H9 (cell line): ENCODE measurements around the gene EMP3. TPM values are rescaled to one million over a fixed set of nuclear protein-coding genes. Genes with fewer than 3 reads are reported as not detected.

Experiments used
- DNase-seq: peaks from one replicate; pipeline ENCODE4 v3.0.0-alpha.2; 2017
- H2AFZ ChIP-seq: one replicate; pipeline ENCODE4 v1.6.1; 2013; ENCODE audit warnings: mild to moderate bottlenecking, low read length, control low read depth, moderate library complexity
- H2AK5ac ChIP-seq: 2 replicates; pipeline ENCODE4 v1.6.1; 2013; ENCODE audit warnings: low read length, control low read depth, mixed read lengths; ENCODE audit not compliant: insufficient read length
- H2BK120ac ChIP-seq: one replicate; pipeline ENCODE4 v1.6.1; 2013; ENCODE audit warnings: low read depth, mild to moderate bottlenecking, low read length, control low read depth, inconsistent platforms; ENCODE audit not compliant: poor library complexity, severe bottlenecking
- H2BK12ac ChIP-seq: 2 replicates; pipeline ENCODE4 v1.6.1; 2013; ENCODE audit warnings: low read length, control low read depth, mixed read lengths, low read depth; ENCODE audit not compliant: insufficient read length
- H2BK15ac ChIP-seq: 2 replicates; pipeline ENCODE4 v1.6.1; 2013; ENCODE audit warnings: low read depth, low read length, control low read depth
- H2BK20ac ChIP-seq: one replicate; pipeline ENCODE4 v1.6.1; 2013; ENCODE audit warnings: low read depth, mild to moderate bottlenecking, low read length, control low read depth, inconsistent platforms; ENCODE audit not compliant: poor library complexity, severe bottlenecking
- H2BK5ac ChIP-seq: 2 replicates; pipeline ENCODE4 v1.6.1; 2013; ENCODE audit warnings: low read length, control low read depth, mixed read lengths; ENCODE audit not compliant: insufficient read length
- H3K14ac ChIP-seq: 2 replicates; pipeline ENCODE4 v1.6.1; 2013; ENCODE audit warnings: low read length, control low read depth; ENCODE audit not compliant: insufficient read depth
- H3K18ac ChIP-seq: 2 replicates; pipeline ENCODE4 v1.6.1; 2013; ENCODE audit warnings: low read depth, mild to moderate bottlenecking, mixed read lengths, low read length, control low read depth; ENCODE audit not compliant: insufficient read length
- H3K23ac ChIP-seq: 2 replicates; pipeline ENCODE4 v1.6.1; 2013; ENCODE audit warnings: low read length, control low read depth, mixed read lengths, low read depth; ENCODE audit not compliant: insufficient read length
- H3K23me2 ChIP-seq: 2 replicates; pipeline ENCODE4 v1.6.1; 2013; ENCODE audit warnings: low read depth, mild to moderate bottlenecking, mixed read lengths, low read length, control low read depth; ENCODE audit not compliant: insufficient read length, poor library complexity, severe bottlenecking
- H3K27ac ChIP-seq: 2 replicates; pipeline ENCODE4 v1.5.1; 2013; ENCODE audit warnings: low read length, control low read depth, mixed read lengths, low read depth; ENCODE audit not compliant: insufficient read length
- H3K27me3 ChIP-seq: 2 replicates; pipeline ENCODE4 v1.6.1; 2013; ENCODE audit warnings: low read length, control low read depth, inconsistent platforms; ENCODE audit not compliant: insufficient read depth
- H3K4ac ChIP-seq: 2 replicates; pipeline ENCODE4 v1.6.1; 2013; ENCODE audit warnings: low read depth, mild to moderate bottlenecking, control low read depth, inconsistent platforms, low read length, moderate library complexity
- H3K4me1 ChIP-seq: 2 replicates; pipeline ENCODE4 v1.6.1; 2013; ENCODE audit warnings: low read length, control low read depth, inconsistent platforms; ENCODE audit not compliant: insufficient read depth
- H3K4me2 ChIP-seq: 2 replicates; pipeline ENCODE4 v1.6.1; 2013; ENCODE audit warnings: low read length, control low read depth, mixed read lengths; ENCODE audit not compliant: insufficient read length, insufficient read depth
- H3K56ac ChIP-seq: 2 replicates; pipeline ENCODE4 v1.6.1; 2013; ENCODE audit warnings: low read depth, mild to moderate bottlenecking, mixed read lengths, low read length, control low read depth; ENCODE audit not compliant: insufficient read length
- H3K79me1 ChIP-seq: 2 replicates; pipeline ENCODE4 v1.6.1; 2013; ENCODE audit warnings: low read depth, mild to moderate bottlenecking, moderate library complexity, low read length, control low read depth, inconsistent platforms; ENCODE audit not compliant: insufficient read depth, poor library complexity, severe bottlenecking
- H3K79me2 ChIP-seq: 2 replicates; pipeline ENCODE4 v1.6.1; 2013; ENCODE audit warnings: low read length, control low read depth, inconsistent platforms; ENCODE audit not compliant: insufficient read depth
- H3K9ac ChIP-seq: 2 replicates; pipeline ENCODE4 v1.6.1; 2013; ENCODE audit warnings: low read length, control low read depth, mixed read lengths; ENCODE audit not compliant: insufficient read length; ENCODE audit errors: extremely low read depth
- H3K9me3 ChIP-seq: one replicate; pipeline ENCODE4 v1.6.1; 2013; ENCODE audit warnings: low read depth, low read length, inconsistent platforms; ENCODE audit not compliant: control insufficient read depth
- H3T11ph ChIP-seq: one replicate; pipeline ENCODE4 v1.6.1; 2013; ENCODE audit warnings: mild to moderate bottlenecking, low read length, control low read depth, inconsistent platforms
- H4K20me1 ChIP-seq: one replicate; pipeline ENCODE4 v1.6.1; 2013; ENCODE audit not compliant: control insufficient read depth, insufficient read length, insufficient read depth
- H4K5ac ChIP-seq: 2 replicates; pipeline ENCODE4 v1.6.1; 2013; ENCODE audit warnings: low read depth, mild to moderate bottlenecking, mixed read lengths, low read length, control low read depth; ENCODE audit not compliant: insufficient read length
- H4K8ac ChIP-seq: replicated peaks from 2 replicates; pipeline ENCODE4 v1.6.1; 2013; ENCODE audit warnings: low read length, control low read depth, mixed read lengths, low read depth; ENCODE audit not compliant: insufficient read length
- H4K91ac ChIP-seq: 2 replicates; pipeline ENCODE4 v1.6.1; 2013; ENCODE audit warnings: low read depth, mild to moderate bottlenecking, moderate library complexity, mixed read lengths, low read length, control low read depth; ENCODE audit not compliant: insufficient read length
- H3K27ac Mint-ChIP-seq, 3 experiments: 2 replicates in 2 of 3; 3 replicates in 1 of 3; pipeline ENCODE4 v1.8.0; 2020 to 2021; ENCODE audit warnings: mixed read lengths in 3 of 3, mild to moderate bottlenecking in 1 of 3, moderate library complexity in 1 of 3
- H3K27me3 Mint-ChIP-seq: 2 replicates; pipeline ENCODE4 v1.8.0; 2021; ENCODE audit warnings: low read depth, mild to moderate bottlenecking, moderate library complexity, mixed read lengths
- H3K36me3 Mint-ChIP-seq, 3 experiments: 2 replicates in 2 of 3; 3 replicates in 1 of 3; pipeline ENCODE4 v1.8.0; 2020 to 2021; ENCODE audit warnings: low read depth in 3 of 3, mixed read lengths in 3 of 3; ENCODE audit not compliant: insufficient read depth in 1 of 3
- H3K4me1 Mint-ChIP-seq, 2 experiments: 2 replicates each; pipeline ENCODE4 v1.8.0; 2020; ENCODE audit warnings: mixed read lengths in 2 of 2
- H3K4me3 Mint-ChIP-seq, 2 experiments: 2 replicates in 1 of 2; 3 replicates in 1 of 2; pipeline ENCODE4 v1.8.0; 2020 to 2021; ENCODE audit warnings: mild to moderate bottlenecking in 2 of 2, mixed read lengths in 2 of 2, moderate library complexity in 1 of 2
- H3K9me3 Mint-ChIP-seq, 2 experiments: 2 replicates in 1 of 2; 3 replicates in 1 of 2; pipeline ENCODE4 v1.8.0; 2020; ENCODE audit warnings: mild to moderate bottlenecking in 2 of 2, mixed read lengths in 2 of 2, moderate library complexity in 1 of 2
- WGBS: extraction: QIAGEN DNeasy Blood & Tissue Kit; methylation state at CpG from one replicate; pipeline ENCODE4 v1.1.7; 2013; ENCODE audit warnings: missing lambda C conversion rate, low lambda C conversion rate, mixed read lengths; ENCODE audit not compliant: insufficient read length; ENCODE audit errors: extremely low coverage; 5-methylcytosine and 5-hydroxymethylcytosine counted together
- total RNA-seq: library from RNA; stranded (reverse); gene quantifications from 2 replicates; pipeline ENCODE4 v1.2.1, GENCODE V29; 2021
- TF ChIP-seq, protein P1 (sequence below): fragments of 200-600 bp; sonication (generic); conservative IDR thresholded peaks from 3 replicates; pipeline ENCODE4 v1.8.0; 2021; ENCODE audit warnings: antibody characterized with exemption, mild to moderate bottlenecking

EMP3 gene
- total RNA-seq, 1 experiment from 2014 or later: 9.6 TPM

- H3K9me3 Mint-ChIP-seq: no peaks in the 10 kb centered on the region
- TF ChIP-seq, protein P1, sequence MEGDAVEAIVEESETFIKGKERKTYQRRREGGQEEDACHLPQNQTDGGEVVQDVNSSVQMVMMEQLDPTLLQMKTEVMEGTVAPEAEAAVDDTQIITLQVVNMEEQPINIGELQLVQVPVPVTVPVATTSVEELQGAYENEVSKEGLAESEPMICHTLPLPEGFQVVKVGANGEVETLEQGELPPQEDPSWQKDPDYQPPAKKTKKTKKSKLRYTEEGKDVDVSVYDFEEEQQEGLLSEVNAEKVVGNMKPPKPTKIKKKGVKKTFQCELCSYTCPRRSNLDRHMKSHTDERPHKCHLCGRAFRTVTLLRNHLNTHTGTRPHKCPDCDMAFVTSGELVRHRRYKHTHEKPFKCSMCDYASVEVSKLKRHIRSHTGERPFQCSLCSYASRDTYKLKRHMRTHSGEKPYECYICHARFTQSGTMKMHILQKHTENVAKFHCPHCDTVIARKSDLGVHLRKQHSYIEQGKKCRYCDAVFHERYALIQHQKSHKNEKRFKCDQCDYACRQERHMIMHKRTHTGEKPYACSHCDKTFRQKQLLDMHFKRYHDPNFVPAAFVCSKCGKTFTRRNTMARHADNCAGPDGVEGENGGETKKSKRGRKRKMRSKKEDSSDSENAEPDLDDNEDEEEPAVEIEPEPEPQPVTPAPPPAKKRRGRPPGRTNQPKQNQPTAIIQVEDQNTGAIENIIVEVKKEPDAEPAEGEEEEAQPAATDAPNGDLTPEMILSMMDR: no peak
Observed at GRCh38 chr19:48348737-48349136, 23.4 kb downstream of the EMP3 start.

More at GRCh38 chr19:48348737-48349136, 23.4 kb downstream of the EMP3 start:
- Histone ChIP-seq H3K4me1 (no peaks in the 10 kb centered on the region), H3K14ac (no peak overlapping the region), H2AFZ (no peak overlapping the region), H3K79me1 (no peaks in the 10 kb centered on the region), H3K79me2 (no peaks in the 10 kb centered on the region), H2BK15ac (no peak overlapping the region), H2BK120ac (no peak overlapping the region), H3K18ac (no peak overlapping the region), H2BK5ac (no peak overlapping the region), H3K27ac (no peak overlapping the region), H2AK5ac (no peak overlapping the region), H3T11ph (no peak overlapping the region), H3K23ac (no peak overlapping the region), H3K9me3 (no peaks in the 10 kb centered on the region), H3K56ac (no peak overlapping the region), H2BK12ac (no peak overlapping the region), H4K5ac (no peak overlapping the region), H4K8ac (no peak overlapping the region), H3K27me3 (no peaks in the 10 kb centered on the region), H3K4ac (no peak overlapping the region), H4K91ac (no peak overlapping the region), H4K20me1 (no peaks in the 10 kb centered on the region), H3K23me2 (no peaks in the 10 kb centered on the region), H2BK20ac (no peak overlapping the region), H3K4me2 (no peak overlapping the region), H3K9ac (no peak overlapping the region)
- no peak overlapping the region for H3K27ac Mint-ChIP-seq
- H3K36me3 Mint-ChIP-seq: peaks cover 0 to 4% (median 0%) of the 10 kb centered on the region in 3 experiments; a peak in 1 of 7 replicates
- H3K4me1 Mint-ChIP-seq: peaks cover 2 to 3% of the 10 kb centered on the region in 2 experiments; a peak in 3 of 4 replicates
- no peaks in the 10 kb centered on the region for H3K27me3 Mint-ChIP-seq
- WGBS: no CpG with 5 or more reads among the region's 7 CpGs
- DNase-seq: no peak
- no peak overlapping the region for H3K4me3 Mint-ChIP-seq
